Chondrocyte (in vitro differentiated cells): ENCODE measurements around the gene MYRIP. TPM values are rescaled to one million over a fixed set of nuclear protein-coding genes. Genes with fewer than 3 reads are reported as not detected.

Experiments
- DNase-seq: peaks from one replicate; pipeline ENCODE4 v3.0.0; 2021; ENCODE audit warnings: mixed read lengths, low spot score
- H3K27ac Mint-ChIP-seq: one replicate; pipeline ENCODE4 v1.8.0; 2021; ENCODE audit warnings: mild to moderate bottlenecking, moderate library complexity, mixed read lengths; ENCODE audit not compliant: unreplicated experiment
- H3K27me3 Mint-ChIP-seq: 2 replicates; pipeline ENCODE4 v1.8.0; 2021; ENCODE audit warnings: low read depth, mixed read lengths
- H3K36me3 Mint-ChIP-seq: 2 replicates; pipeline ENCODE4 v1.8.0; 2021; ENCODE audit warnings: low read depth, mixed read lengths
- H3K4me1 Mint-ChIP-seq: 2 replicates; pipeline ENCODE4 v1.8.0; 2021; ENCODE audit warnings: low read depth, mild to moderate bottlenecking, mixed read lengths
- H3K4me3 Mint-ChIP-seq: one replicate; pipeline ENCODE4 v1.8.0; 2021; ENCODE audit warnings: mild to moderate bottlenecking, moderate library complexity, mixed read lengths; ENCODE audit not compliant: unreplicated experiment
- H3K9me3 Mint-ChIP-seq: 2 replicates; pipeline ENCODE4 v1.8.0; 2021; ENCODE audit warnings: low read depth, mixed read lengths
- CTCF ChIP-seq: fragments of 200-600 bp; sonication (generic); IDR thresholded peaks from 2 replicates; pipeline ENCODE4 v1.5.0; 2021; ENCODE audit warnings: antibody characterized with exemption, mild to moderate bottlenecking, moderate library complexity
- total RNA-seq: library from RNA; stranded (reverse); gene quantifications from 3 replicates; pipeline ENCODE4 v1.2.1, GENCODE V29; 2021

The MYRIP gene
- total RNA-seq, 1 donor from 2014 or later, result 0.12 TPM

DNA sequence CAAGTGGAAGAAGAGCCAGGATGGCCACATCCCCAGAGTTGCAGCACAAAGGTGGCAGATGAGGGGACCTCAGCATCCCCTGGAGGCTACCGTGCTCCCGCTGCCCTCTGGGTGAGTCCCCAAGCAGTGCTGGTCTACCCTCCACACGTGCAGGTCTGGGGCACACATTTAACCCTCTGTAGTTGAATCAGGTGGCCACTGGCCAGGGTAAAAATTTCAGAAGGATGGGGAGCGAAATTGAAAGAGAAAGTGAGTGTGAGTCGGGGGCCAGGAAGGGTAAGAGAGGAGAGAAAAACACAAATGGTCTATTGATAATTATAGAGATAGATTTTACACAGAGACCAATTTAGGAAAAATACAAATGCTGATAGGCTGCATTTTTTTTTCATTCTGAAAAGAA lies 360.6 kb downstream of the MYRIP start:
- Mint-ChIP-seq H3K27me3 (peaks cover 19% of the 10 kb centered on the region), H3K4me3 (no peak overlapping the region), H3K36me3 (no peaks in the 10 kb centered on the region), H3K9me3 (peaks cover 2% of the 10 kb centered on the region), H3K27ac (no peak overlapping the region), H3K4me1 (no peaks in the 10 kb centered on the region)
- no peak for DNase-seq
- TF ChIP-seq CTCF, result no peak

- H3K27ac Mint-ChIP-seq, result no peak overlapping the region
These were observed 361.0 kb downstream of the MYRIP start for GRCh38 chr3:40170395-40170794.

DNA sequence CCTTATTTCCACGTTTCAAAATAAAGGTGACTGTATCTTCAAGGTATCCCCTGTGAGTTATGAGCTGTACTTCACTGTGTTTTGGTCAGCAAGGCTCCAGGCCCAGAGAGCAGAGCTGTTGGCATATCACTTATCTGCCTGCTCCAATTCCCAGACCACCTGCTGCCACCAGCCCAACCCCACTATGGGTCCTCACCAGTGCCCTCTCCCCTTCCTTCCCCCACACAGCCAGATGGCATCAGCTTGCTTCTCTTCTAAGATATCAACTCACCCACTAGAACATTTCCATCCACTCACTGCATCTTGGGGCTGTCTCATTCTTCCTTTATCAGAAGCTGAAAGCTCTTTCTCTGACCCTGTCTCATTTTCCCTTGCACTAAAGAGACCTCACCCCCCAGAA lies 363.2 kb downstream of the MYRIP start:
- Mint-ChIP-seq H3K4me3 (no peak overlapping the region), H3K27ac (no peak overlapping the region), H3K36me3 (no peaks in the 10 kb centered on the region), H3K27me3 (peaks cover 14% of the 10 kb centered on the region), H3K9me3 (peaks cover 2% of the 10 kb centered on the region), H3K4me1 (no peaks in the 10 kb centered on the region)
- no peak for TF ChIP-seq CTCF
- no peak for DNase-seq

More at GRCh38 chr3:40170395-40170794, 361.0 kb downstream of the MYRIP start:
- TF ChIP-seq CTCF, result no peak
- no peaks in the 10 kb centered on the region for H3K36me3 Mint-ChIP-seq
- no peaks in the 10 kb centered on the region for H3K4me1 Mint-ChIP-seq
- no peak overlapping the region for H3K4me3 Mint-ChIP-seq
- peaks cover 19% of the 10 kb centered on the region for H3K27me3 Mint-ChIP-seq
- DNase-seq, result no peak
- H3K9me3 Mint-ChIP-seq, result peaks cover 2% of the 10 kb centered on the region

DNA sequence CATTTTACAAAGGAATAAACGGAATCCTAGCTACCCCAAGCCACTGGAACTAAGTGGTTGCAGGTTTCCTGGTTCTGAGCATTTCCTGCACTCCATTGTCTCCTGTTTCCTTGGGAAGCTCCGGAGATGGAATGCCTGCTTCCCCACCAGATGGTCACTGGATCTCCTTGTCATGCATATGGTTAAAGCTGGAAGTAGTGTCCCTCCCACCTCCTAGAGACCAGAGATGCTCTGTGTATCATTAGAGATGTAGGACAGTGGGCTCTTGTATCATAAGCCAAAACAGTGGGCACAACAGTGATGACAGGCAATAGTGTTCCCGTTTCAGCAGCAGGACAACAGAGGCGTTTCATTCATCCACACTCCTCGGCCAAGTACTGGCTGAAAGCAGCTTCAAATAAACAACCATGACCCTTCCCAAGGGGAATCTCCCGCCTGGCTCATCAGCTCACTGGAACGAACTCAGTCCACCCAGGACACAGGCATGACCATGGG lies 363.9 kb downstream of the MYRIP start:
- no peak overlapping the region for H3K4me3 Mint-ChIP-seq
- DNase-seq, result no peak
- no peak overlapping the region for H3K27ac Mint-ChIP-seq
- H3K36me3 Mint-ChIP-seq, result no peaks in the 10 kb centered on the region
- peaks cover 2% of the 10 kb centered on the region for H3K9me3 Mint-ChIP-seq
- TF ChIP-seq CTCF, result no peak
- H3K4me1 Mint-ChIP-seq, result no peaks in the 10 kb centered on the region
- peaks cover 14% of the 10 kb centered on the region for H3K27me3 Mint-ChIP-seq

GRCh38 chr3:40178012-40178594 lies 368.7 kb downstream of the MYRIP start:
- H3K36me3 Mint-ChIP-seq, result no peaks in the 10 kb centered on the region
- H3K9me3 Mint-ChIP-seq, result peaks cover 2% of the 10 kb centered on the region
- no peak overlapping the region for H3K4me3 Mint-ChIP-seq
- H3K27ac Mint-ChIP-seq, result no peak overlapping the region
- no peak for TF ChIP-seq CTCF
- H3K27me3 Mint-ChIP-seq, result peaks cover 5% of the 10 kb centered on the region
- no peak for DNase-seq
- peaks cover 2% of the 10 kb centered on the region for H3K4me1 Mint-ChIP-seq
